ENCODE measurements around the gene BGN.

The BGN gene

GRCh38 chrX:153546386-153546785 lies 51.6 kb downstream of the BGN start:
- H3K36me3 Mint-ChIP-seq (ENCODE audit: low read depth), result no peaks in the 10 kb centered on the region
- no peak overlapping the region for H3K27ac Mint-ChIP-seq
- no peak for TF ChIP-seq CTCF (IDR thresholded peaks at IDR 0.05; ENCODE audit: unreplicated experiment in 3 of 3)
- peaks cover 13% of the 10 kb centered on the region for H3K9me3 Mint-ChIP-seq
- H3K4me1 Mint-ChIP-seq, result no peaks in the 10 kb centered on the region
- no peak overlapping the region for H3K4me3 Mint-ChIP-seq
- peaks cover 4% of the 10 kb centered on the region for H3K27me3 Mint-ChIP-seq (ENCODE audit: low read depth)

GRCh38 chrX:153547195-153547594 lies 52.4 kb downstream of the BGN start:
- Mint-ChIP-seq H3K4me1 (no peaks in the 10 kb centered on the region), H3K27ac (no peak overlapping the region), H3K9me3 (peaks cover 15% of the 10 kb centered on the region), H3K4me3 (no peak overlapping the region), H3K36me3 (ENCODE audit: low read depth) (no peaks in the 10 kb centered on the region), H3K27me3 (ENCODE audit: low read depth) (peaks cover 4% of the 10 kb centered on the region)
- no peak for TF ChIP-seq CTCF (IDR thresholded peaks at IDR 0.05; ENCODE audit: unreplicated experiment in 3 of 3)

- H3K4me1 Mint-ChIP-seq, result no peaks in the 10 kb centered on the region
- H3K27me3 Mint-ChIP-seq (ENCODE audit: low read depth), result peaks cover 4% of the 10 kb centered on the region
- H3K36me3 Mint-ChIP-seq (ENCODE audit: low read depth), result no peaks in the 10 kb centered on the region
- TF ChIP-seq CTCF (IDR thresholded peaks at IDR 0.05; ENCODE audit: unreplicated experiment in 3 of 3), result no peak
- no peak overlapping the region for H3K27ac Mint-ChIP-seq
- H3K4me3 Mint-ChIP-seq, result no peak overlapping the region
- peaks cover 16% of the 10 kb centered on the region for H3K9me3 Mint-ChIP-seq
Observed at GRCh38 chrX:153549231-153549630, 54.5 kb downstream of the BGN start.

- Mint-ChIP-seq H3K4me1 (no peaks in the 10 kb centered on the region), H3K27ac (no peak overlapping the region), H3K27me3 (ENCODE audit: low read depth) (peaks cover 4% of the 10 kb centered on the region), H3K9me3 (peaks cover 15% of the 10 kb centered on the region), H3K36me3 (ENCODE audit: low read depth) (no peaks in the 10 kb centered on the region), H3K4me3 (no peak overlapping the region)
- TF ChIP-seq CTCF (IDR thresholded peaks at IDR 0.05; ENCODE audit: unreplicated experiment in 3 of 3), result no peak
Observed at GRCh38 chrX:153549807-153550206, 55.0 kb downstream of the BGN start.

- Mint-ChIP-seq H3K27ac (no peak overlapping the region), H3K4me1 (no peaks in the 10 kb centered on the region)
Observed at GRCh38 chrX:153551135-153551534, 56.4 kb downstream of the BGN start.

More at GRCh38 chrX:153551135-153551534, 56.4 kb downstream of the BGN start:
- Mint-ChIP-seq H3K27me3 (ENCODE audit: low read depth) (peaks cover 4% of the 10 kb centered on the region), H3K9me3 (peaks cover 21% of the 10 kb centered on the region), H3K36me3 (ENCODE audit: low read depth) (no peaks in the 10 kb centered on the region), H3K4me3 (no peak overlapping the region)
- TF ChIP-seq CTCF (IDR thresholded peaks at IDR 0.05; ENCODE audit: unreplicated experiment in 3 of 3), result no peak

All from nephron (organoid).